ENCODE results near the gene METTL17. TPM values are rescaled to one million over a fixed set of nuclear protein-coding genes. Genes with fewer than 3 reads are reported as not detected.
"Not testable (repeated sequence)": the region's sequence is repeated elsewhere in the genome, so short reads cannot be mapped to it uniquely, and the experiment has no call there.

The METTL17 gene
- total RNA-seq, 1 experiment from 2014 or later = 93.9 TPM

GRCh38 chr14:21038441-21039422, 49.0 kb downstream of the METTL17 start:
- in situ Hi-C loops (cut with HindIII; ENCODE audit: low pct_unique_long_range_greater_than_20kb, low sequenced_read_pairs) = no loop called here
- no peak for DNase-seq (ENCODE audit: low read depth)

GRCh38 chr14:21039585-21040369, 50.0 kb downstream of the METTL17 start:
- peak; percentile 28 for DNase-seq (ENCODE audit: low read depth)
- in situ Hi-C loops (cut with HindIII; ENCODE audit: low pct_unique_long_range_greater_than_20kb, low sequenced_read_pairs) = no loop called here

- no peak for DNase-seq (ENCODE audit: low read depth)
- in situ Hi-C loops (cut with HindIII; ENCODE audit: low pct_unique_long_range_greater_than_20kb, low sequenced_read_pairs) = no loop called here
Measured at GRCh38 chr14:21040370-21040925, 50.7 kb downstream of the METTL17 start.

- in situ Hi-C loops (cut with HindIII; ENCODE audit: low pct_unique_long_range_greater_than_20kb, low sequenced_read_pairs); DNase-seq (ENCODE audit: low read depth): not testable (repeated sequence)
Measured at GRCh38 chr14:21040941-21041340, 51.2 kb downstream of the METTL17 start.

GRCh38 chr14:21041676-21042433, 52.1 kb downstream of the METTL17 start, which contains the start of gene RNASE7:
RNASE7 (plus strand) TSS chr14:21042362; CDS start chr14:21042993, 631 bp downstream.
- in situ Hi-C loops (cut with HindIII; ENCODE audit: low pct_unique_long_range_greater_than_20kb, low sequenced_read_pairs) = no loop called here
- DNase-seq (ENCODE audit: low read depth) = no peak

- in situ Hi-C loops (cut with HindIII; ENCODE audit: low pct_unique_long_range_greater_than_20kb, low sequenced_read_pairs) = no loop called here
- DNase-seq (ENCODE audit: low read depth) = no peak
Measured at GRCh38 chr14:21042918-21043317, 53.1 kb downstream of the METTL17 start.

GRCh38 chr14:21043387-21043973, 53.7 kb downstream of the METTL17 start:
- in situ Hi-C loops (cut with HindIII; ENCODE audit: low pct_unique_long_range_greater_than_20kb, low sequenced_read_pairs) = no loop called here
- no peak for DNase-seq (ENCODE audit: low read depth)

GRCh38 chr14:21043974-21044618, 54.3 kb downstream of the METTL17 start:
- in situ Hi-C loops (cut with HindIII; ENCODE audit: low pct_unique_long_range_greater_than_20kb, low sequenced_read_pairs) = no loop called here
- DNase-seq (ENCODE audit: low read depth) = no peak

Other genes with a start within 250 kb of the METTL17 start
- gene EDDM3A, start 244.1 kb upstream of the METTL17 start, total RNA-seq (2014; rRNA removed; shearing (Covaris generic); ENCODE audit: low replicate concordance) = not detected in 2 replicates
- not detected in 2 replicates for gene EDDM3B, start 221.6 kb upstream of the METTL17 start, total RNA-seq (2014; rRNA removed; shearing (Covaris generic); ENCODE audit: low replicate concordance)
- not detected in 2 replicates for gene RNASE6, start 208.7 kb upstream of the METTL17 start, total RNA-seq (2014; rRNA removed; shearing (Covaris generic); ENCODE audit: low replicate concordance)
- not detected in 2 replicates for gene RNASE1, start 187.1 kb upstream of the METTL17 start, total RNA-seq (2014; rRNA removed; shearing (Covaris generic); ENCODE audit: low replicate concordance)
- not detected in 2 replicates for gene RNASE3, start 98.6 kb upstream of the METTL17 start, total RNA-seq (2014; rRNA removed; shearing (Covaris generic); ENCODE audit: low replicate concordance)
- gene RNASE2, start 34.5 kb upstream of the METTL17 start, total RNA-seq (2014; rRNA removed; shearing (Covaris generic); ENCODE audit: low replicate concordance) = not detected in 2 replicates
- gene SLC39A2, start 9.3 kb downstream of the METTL17 start, total RNA-seq (2014; rRNA removed; shearing (Covaris generic); ENCODE audit: low replicate concordance) = 0.27 TPM in 1 of 2 replicates, not detected in the other
- 14.4 and 31.3 TPM in 2 replicates for gene NDRG2, start 35.1 kb downstream of the METTL17 start, total RNA-seq (2014; rRNA removed; shearing (Covaris generic); ENCODE audit: low replicate concordance)
- gene TPPP2, start 40.2 kb downstream of the METTL17 start, total RNA-seq (2014; rRNA removed; shearing (Covaris generic); ENCODE audit: low replicate concordance) = not detected in 2 replicates
- gene RNASE13, start 44.8 kb downstream of the METTL17 start, total RNA-seq (2014; rRNA removed; shearing (Covaris generic); ENCODE audit: low replicate concordance) = not detected in 2 replicates
- not detected in 2 replicates for gene RNASE7, start 52.4 kb downstream of the METTL17 start, total RNA-seq (2014; rRNA removed; shearing (Covaris generic); ENCODE audit: low replicate concordance)
- not detected in 2 replicates for gene RNASE8, start 67.8 kb downstream of the METTL17 start, total RNA-seq (2014; rRNA removed; shearing (Covaris generic); ENCODE audit: low replicate concordance)
- gene ARHGEF40, start 80.3 kb downstream of the METTL17 start, total RNA-seq (2014; rRNA removed; shearing (Covaris generic); ENCODE audit: low replicate concordance) = 32.4 and 35.9 TPM in 2 replicates
- 26.5 and 31.5 TPM in 2 replicates for gene ZNF219, start 108.7 kb downstream of the METTL17 start, total RNA-seq (2014; rRNA removed; shearing (Covaris generic); ENCODE audit: low replicate concordance)
- gene TMEM253, start 111.1 kb downstream of the METTL17 start, total RNA-seq (2014; rRNA removed; shearing (Covaris generic); ENCODE audit: low replicate concordance) = 0.20 TPM in 1 of 2 replicates, not detected in the other
- not detected in 2 replicates for gene OR5AU1, start 166.1 kb downstream of the METTL17 start, total RNA-seq (2014; rRNA removed; shearing (Covaris generic); ENCODE audit: low replicate concordance)